ENCODE results near the gene LGALS3BP. TPM values are rescaled to one million over a fixed set of nuclear protein-coding genes. Genes with fewer than 3 reads are reported as not detected.

The LGALS3BP gene
- total and polyA plus RNA-seq, 2 of the 13 experiments (the other 11 are each of a cell fraction or from before 2014, with no cell fraction given) = 137 to 332 TPM

- TF ChIP-seq HDAC1 (CRISPR knock-in tag; IDR thresholded peaks at IDR 0.05) (no peak), RORA (CRISPR knock-in tag; IDR thresholded peaks at IDR 0.05) (no peak)
These were observed 14.4 kb upstream of the LGALS3BP start (continued) for GRCh38 chr17:78993981-78994671.

GRCh38 chr17:78993241-78993956 lies 13.7 kb upstream of the LGALS3BP start:
- in situ Hi-C loops (cut with HindIII; ENCODE audit: extremely low pct_ligation_motif_present, low pct_unique_long_range_greater_than_20kb) = no loop called here
- H3K27me3 ChIP-seq (ENCODE audit: control insufficient read depth in 1 of 2, insufficient read depth in 2 of 2, low read length in 2 of 2) = no peaks in the 10 kb centered on the region
- ChIA-PET CTCF (ENCODE audit: low intra/inter-chr PET ratio, low total read pairs) (interaction anchor here (0.5 to 1.8 kb wide), 5 partner anchors 12 to 400 kb away, joined by 3 to 9 read pairs (median 6); no protein-coding TSS in a partner anchor), POLR2A (no interaction called here)
- peak; percentile 97 for FAIRE-seq
- peak; percentile 48 for DNase-seq (ENCODE audit: low spot score)
- H3K9ac ChIP-seq (ENCODE audit: insufficient read depth, low read depth, low read length) = no peak overlapping the region
- H3K79me2 ChIP-seq (ENCODE audit: insufficient read depth, low read length) = peaks cover 3% of the 10 kb centered on the region
- H3K4me2 ChIP-seq (ENCODE audit: low read depth, low read length) = no peak overlapping the region
- peak; percentile 79 for ATAC-seq
- no peak overlapping the region for H3K27ac ChIP-seq (ENCODE audit: extremely low read length, insufficient read depth, low read length)
- no peak overlapping the region for H2AFZ ChIP-seq (ENCODE audit: low read length)
- peaks cover 30 to 51% of the 10 kb centered on the region in 2 experiments for H3K36me3 ChIP-seq (replicated peaks in 1 of 2; ENCODE audit: control insufficient read depth in 1 of 2, insufficient read depth in 2 of 2, low read length in 2 of 2)
- H3K4me1 ChIP-seq (ENCODE audit: insufficient read depth, low read length) = no peaks in the 10 kb centered on the region
- no peak overlapping the region for H3K4me3 ChIP-seq (replicated peaks in 1 of 3; ENCODE audit: insufficient read depth in 1 of 3, low read depth in 2 of 3, low read length in 3 of 3)
- TSS peak; percentile 38 for BruUV-seq (replicated peaks)
- intact Hi-C loops (cut with micrococcal nuclease; ENCODE audit: unreplicated experiment) = loop anchor here (2.0 kb wide), 1 partner anchor 51 kb away; no protein-coding TSS in a partner anchor
- H3K9me3 ChIP-seq (ENCODE audit: low read length) = no peaks in the 10 kb centered on the region
- 77% methylated on average over 49 of the region's 49 CpGs for WGBS (ENCODE audit: low lambda C conversion rate)
- no peaks in the 10 kb centered on the region; the same call in 1 of the 2 replicates for H4K20me1 ChIP-seq (ENCODE audit: insufficient read depth, low read length)
- TF ChIP-seq ZNF687 (CRISPR knock-in tag; IDR thresholded peaks at IDR 0.05) (peak; percentile 36; the same call in 1 of the 2 replicates), ZIK1 (CRISPR knock-in tag; IDR thresholded peaks at IDR 0.05; ENCODE audit: borderline replicate concordance, low read depth) (no peak), MAFG (CRISPR knock-in tag; IDR thresholded peaks at IDR 0.05) (no peak), RAD21 (CRISPR knock-in tag; IDR thresholded peaks at IDR 0.05) (peak; percentile 67), CCDC6 (CRISPR knock-in tag; IDR thresholded peaks at IDR 0.05) (no peak), FOSL1 (CRISPR knock-in tag; IDR thresholded peaks at IDR 0.05; ENCODE audit: borderline replicate concordance) (no peak), ZMAT3 (CRISPR knock-in tag; conservative IDR thresholded peaks at IDR 0.05) (no peak), FIP1L1 (IDR thresholded peaks at IDR 0.05; ENCODE audit: borderline replicate concordance, insufficient read depth, low read depth, low read length) (no peak), ZNF143 (CRISPR knock-in tag; IDR thresholded peaks at IDR 0.05) (no peak), GATAD1 (CRISPR knock-in tag; IDR thresholded peaks at IDR 0.05) (no peak), CTCF (CRISPR knock-in tag; IDR thresholded peaks at IDR 0.05) (peak; percentile 88), BRD4 (CRISPR knock-in tag; IDR thresholded peaks at IDR 0.05) (no peak)

Measured in HepG2 (cell line).